CD14-positive monocyte (primary cell): ENCODE measurements around the gene PLET1. TPM values are rescaled to one million over a fixed set of nuclear protein-coding genes. Genes with fewer than 3 reads are reported as not detected.

ENCODE experiments used
- DNase-seq, 3 donors: peaks; one replicate each; pipeline ENCODE4 v3.0.0-alpha.2; 2011 to 2022
- H2AFZ ChIP-seq: 2 replicates; pipeline ENCODE4 v1.6.0; 2012; ENCODE audit warnings: mild to moderate bottlenecking, low read depth, low read length, inconsistent platforms; ENCODE audit not compliant: insufficient read depth, poor library complexity, severe bottlenecking
- H3K27ac ChIP-seq, 2 donors: 1 replicate in 1 of 2; 2 replicates in 1 of 2; pipeline ENCODE4 v1.5.1; 2012 to 2013; ENCODE audit warnings: low read length in 2 of 2, control low read depth in 1 of 2, inconsistent platforms in 1 of 2, low read depth in 1 of 2, mild to moderate bottlenecking in 1 of 2
- H3K27me3 ChIP-seq, 2 donors: one replicate each; pipeline versions ENCODE4 v1.6.0 to v1.6.1; 2011 to 2013; ENCODE audit warnings: low read length in 2 of 2; ENCODE audit not compliant: control insufficient read depth in 2 of 2, insufficient read depth in 2 of 2
- H3K36me3 ChIP-seq, 2 donors: replicated peaks in 1 of 2; 1 replicate in 1 of 2; 2 replicates in 1 of 2; pipeline versions ENCODE4 v1.5.1 to v1.6.1; 2012 to 2013; ENCODE audit warnings: low read length in 2 of 2, control low read depth in 1 of 2, inconsistent platforms in 1 of 2, mild to moderate bottlenecking in 1 of 2; ENCODE audit not compliant: insufficient read depth in 2 of 2, control insufficient read depth in 1 of 2
- H3K4me1 ChIP-seq, 2 donors: 1 replicate in 1 of 2; 2 replicates in 1 of 2; pipeline versions ENCODE4 v1.5.1 to v1.6.1; 2012 to 2013; ENCODE audit warnings: low read length in 2 of 2, control low read depth in 1 of 2, inconsistent platforms in 1 of 2, mild to moderate bottlenecking in 1 of 2, moderate library complexity in 1 of 2; ENCODE audit not compliant: insufficient read depth in 2 of 2, control insufficient read depth in 1 of 2
- H3K4me2 ChIP-seq: replicated peaks from 2 replicates; pipeline ENCODE3; 2012; ENCODE audit warnings: low read length, moderate library complexity, mild to moderate bottlenecking; ENCODE audit not compliant: poor library complexity, severe bottlenecking; ENCODE audit errors: extremely low read depth
- H3K4me3 ChIP-seq, 3 experiments: fragments of 200-600 bp in 1 of 3; sonication (generic) in 1 of 3; replicated peaks in 1 of 3; 1 replicate in 2 of 3; 2 replicates in 1 of 3; pipeline ENCODE4 v1.5.1; 2011 to 2013; ENCODE audit warnings: low read length in 3 of 3, mild to moderate bottlenecking in 3 of 3, control low read depth in 2 of 3, low read depth in 2 of 3, inconsistent platforms in 1 of 3, moderate library complexity in 1 of 3
- H3K79me2 ChIP-seq: 2 replicates; pipeline ENCODE4 v1.6.0; 2012; ENCODE audit warnings: mild to moderate bottlenecking, control low read depth, inconsistent platforms, low read length, moderate library complexity; ENCODE audit not compliant: insufficient read depth
- H3K9ac ChIP-seq: 2 replicates; pipeline ENCODE4 v1.6.0; 2017; ENCODE audit warnings: low read length, mild to moderate bottlenecking; ENCODE audit not compliant: insufficient read depth, poor library complexity, severe bottlenecking
- H3K9me3 ChIP-seq, 2 donors: replicated peaks in 1 of 2; 1 replicate in 1 of 2; 2 replicates in 1 of 2; pipeline versions ENCODE4 v1.5.1 to v1.6.1; 2012 to 2013; ENCODE audit warnings: low read length in 2 of 2, control low read depth in 1 of 2; ENCODE audit not compliant: control insufficient read depth in 1 of 2, insufficient read depth in 1 of 2
- H4K20me1 ChIP-seq: 2 replicates; pipeline ENCODE4 v1.6.0; 2012; ENCODE audit warnings: mild to moderate bottlenecking, low read length, control low read depth, moderate library complexity; ENCODE audit not compliant: insufficient read depth
- H3K27ac Mint-ChIP-seq, 7 donors: one replicate each; pipeline ENCODE4 v1.8.0; 2020; ENCODE audit warnings: mild to moderate bottlenecking in 7 of 7, mixed read lengths in 7 of 7, moderate library complexity in 6 of 7, inconsistent platforms in 2 of 7
- H3K27me3 Mint-ChIP-seq, 3 donors: one replicate each; pipeline ENCODE4 v1.8.0; 2021 to 2022; ENCODE audit warnings: low read depth in 3 of 3, mild to moderate bottlenecking in 3 of 3, mixed read lengths in 3 of 3, moderate library complexity in 3 of 3, inconsistent platforms in 1 of 3
- H3K36me3 Mint-ChIP-seq, 2 donors: one replicate each; pipeline ENCODE4 v1.8.0; 2020; ENCODE audit warnings: mixed read lengths in 2 of 2, inconsistent platforms in 1 of 2, mild to moderate bottlenecking in 1 of 2
- H3K4me1 Mint-ChIP-seq: one replicate; pipeline ENCODE4 v1.8.0; 2020; ENCODE audit warnings: mild to moderate bottlenecking, mixed read lengths
- H3K4me3 Mint-ChIP-seq, 2 donors: one replicate each; pipeline ENCODE4 v1.8.0; 2020; ENCODE audit warnings: mild to moderate bottlenecking in 2 of 2, mixed read lengths in 2 of 2, moderate library complexity in 1 of 2
- H3K9me3 Mint-ChIP-seq, 7 donors: one replicate each; pipeline ENCODE4 v1.8.0; 2020 to 2022; ENCODE audit warnings: mixed read lengths in 7 of 7, mild to moderate bottlenecking in 6 of 7, moderate library complexity in 6 of 7, inconsistent platforms in 2 of 7
- WGBS: methylation state at CpG from one replicate; pipeline ENCODE4 v1.1.5; 2013; ENCODE audit warnings: missing lambda C conversion rate; ENCODE audit not compliant: insufficient coverage; 5-methylcytosine and 5-hydroxymethylcytosine counted together
- intact Hi-C, 2 donors: fragments of 100-400 bp; cut with micrococcal nuclease; formaldehyde crosslinking; loops; one replicate each; pipeline versions ENCODE4 v1.15.0 to v1.15.1; 2023
- polyA plus RNA-seq, 3 donors: library from polyadenylated mRNA; depleted of rRNA in 1 of 3; unstranded in 2 of 3; stranded (reverse) in 1 of 3; fragments of 300-500 nt in 2 of 3; fragments of >200 nt in 1 of 3; fragmentation: Illumina TruSeq in 2 of 3; gene quantifications; 1 replicate in 2 of 3; 2 replicates in 1 of 3; pipeline ENCODE4 v1.2.3, GENCODE V29; 2012 to 2021
- TF ChIP-seq, protein P1 (sequence below): fragments of 200-600 bp; IDR thresholded peaks from one replicate; pipeline ENCODE4 v1.8.0; 2022; ENCODE audit warnings: antibody characterized with exemption, mild to moderate bottlenecking

PLET1 gene
- polyA plus RNA-seq, 3 donors: not detected

DNA sequence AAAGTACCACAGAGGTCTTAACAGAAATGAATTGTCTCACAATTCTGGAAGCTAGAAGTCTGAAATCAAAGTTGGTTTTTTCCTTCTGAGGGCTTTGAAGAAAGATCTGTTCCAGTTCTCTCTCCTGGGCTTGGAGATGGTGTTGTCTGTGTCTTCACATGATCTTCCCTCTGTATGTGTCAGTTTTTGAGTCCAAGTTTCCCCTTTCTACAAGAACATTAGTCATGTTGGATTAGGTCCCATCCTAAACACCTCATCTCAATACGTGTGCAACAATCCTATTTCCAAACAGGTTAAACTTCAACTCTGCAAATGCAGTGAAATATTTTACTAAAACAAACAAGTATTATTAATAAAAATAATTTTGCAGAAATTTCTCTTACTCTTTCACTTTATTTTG is 37.5 kb downstream of the PLET1 start:
- peaks cover 0 to 1% of the 10 kb centered on the region in 2 donors for H3K36me3 ChIP-seq
- H3K4me1 ChIP-seq: peaks cover 15 to 17% of the 10 kb centered on the region in 2 donors
- no peaks in the 10 kb centered on the region for H4K20me1 ChIP-seq
- no peak overlapping the region for H3K9ac ChIP-seq
- H3K27me3 ChIP-seq: no peaks in the 10 kb centered on the region
- WGBS: no CpG with 5 or more reads among the region's 1 CpG
- no peaks in the 10 kb centered on the region for H3K9me3 ChIP-seq
- H3K79me2 ChIP-seq: peaks cover 18% of the 10 kb centered on the region
- Mint-ChIP-seq H3K36me3 (peaks cover 2% of the 10 kb centered on the region in 2 donors), H3K4me1 (peaks cover 25% of the 10 kb centered on the region), H3K27ac (no peak overlapping the region), H3K4me3 (no peak overlapping the region), H3K27me3 (peaks cover 0 to 2% (median 0%) of the 10 kb centered on the region in 3 donors), H3K9me3 (peaks cover 0 to 2% (median 0%) of the 10 kb centered on the region in 7 donors)
- no peak overlapping the region for H3K4me3 ChIP-seq
- intact Hi-C loops: loop anchor here in 1 of 2 donors (5.0 to 10.0 kb wide), 2 partner anchors 48 to 334 kb away; partner anchors contain the start of gene BCO2
- no peak overlapping the region for H3K27ac ChIP-seq
- DNase-seq: peak in 1 of 3 donors; percentile 13
- H3K4me2 ChIP-seq: no peak overlapping the region
- peak overlapping the region; percentile 11 for H2AFZ ChIP-seq
- TF ChIP-seq, protein P1, sequence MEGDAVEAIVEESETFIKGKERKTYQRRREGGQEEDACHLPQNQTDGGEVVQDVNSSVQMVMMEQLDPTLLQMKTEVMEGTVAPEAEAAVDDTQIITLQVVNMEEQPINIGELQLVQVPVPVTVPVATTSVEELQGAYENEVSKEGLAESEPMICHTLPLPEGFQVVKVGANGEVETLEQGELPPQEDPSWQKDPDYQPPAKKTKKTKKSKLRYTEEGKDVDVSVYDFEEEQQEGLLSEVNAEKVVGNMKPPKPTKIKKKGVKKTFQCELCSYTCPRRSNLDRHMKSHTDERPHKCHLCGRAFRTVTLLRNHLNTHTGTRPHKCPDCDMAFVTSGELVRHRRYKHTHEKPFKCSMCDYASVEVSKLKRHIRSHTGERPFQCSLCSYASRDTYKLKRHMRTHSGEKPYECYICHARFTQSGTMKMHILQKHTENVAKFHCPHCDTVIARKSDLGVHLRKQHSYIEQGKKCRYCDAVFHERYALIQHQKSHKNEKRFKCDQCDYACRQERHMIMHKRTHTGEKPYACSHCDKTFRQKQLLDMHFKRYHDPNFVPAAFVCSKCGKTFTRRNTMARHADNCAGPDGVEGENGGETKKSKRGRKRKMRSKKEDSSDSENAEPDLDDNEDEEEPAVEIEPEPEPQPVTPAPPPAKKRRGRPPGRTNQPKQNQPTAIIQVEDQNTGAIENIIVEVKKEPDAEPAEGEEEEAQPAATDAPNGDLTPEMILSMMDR: no peak

DNA sequence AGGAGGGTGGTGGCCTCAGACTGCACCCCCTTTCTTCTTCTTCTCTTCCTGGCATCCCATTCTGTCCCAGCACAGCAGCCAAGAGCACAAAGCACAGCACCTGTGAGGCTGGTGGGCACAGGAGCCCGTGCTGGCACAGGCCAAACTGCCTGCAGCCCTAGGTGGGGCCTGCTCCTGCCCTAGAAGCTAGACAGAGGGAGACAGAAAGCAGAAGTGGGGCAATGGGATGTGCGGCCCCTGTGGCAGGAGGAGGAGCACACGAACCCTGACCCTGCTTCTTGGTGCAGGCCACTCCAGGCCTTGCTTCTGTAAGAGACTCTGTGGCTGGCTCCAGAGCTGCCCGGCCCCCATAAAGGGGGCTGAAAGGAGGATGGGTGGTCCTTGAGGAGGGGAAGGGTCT is 38.4 kb downstream of the PLET1 start:
- no peak overlapping the region for H3K9ac ChIP-seq
- no peaks in the 10 kb centered on the region for H4K20me1 ChIP-seq
- Mint-ChIP-seq H3K9me3 (peaks cover 0 to 2% (median 0%) of the 10 kb centered on the region in 7 donors), H3K4me1 (peaks cover 19% of the 10 kb centered on the region), H3K27me3 (peaks cover 0 to 2% (median 0%) of the 10 kb centered on the region in 3 donors), H3K36me3 (peaks cover 0 to 1% of the 10 kb centered on the region in 2 donors), H3K4me3 (no peak overlapping the region), H3K27ac (peak overlapping the region in 2 of 7 donors; percentile 47 to 61)
- H3K27ac ChIP-seq: no peak overlapping the region
- no peaks in the 10 kb centered on the region for H3K9me3 ChIP-seq
- H3K4me1 ChIP-seq: peaks cover 11 to 13% of the 10 kb centered on the region in 2 donors
- peaks cover 10% of the 10 kb centered on the region for H3K79me2 ChIP-seq
- no peaks in the 10 kb centered on the region for H3K27me3 ChIP-seq
- H3K36me3 ChIP-seq: no peaks in the 10 kb centered on the region
- WGBS: 16% methylated on average over 4 of the region's 4 CpGs
- TF ChIP-seq, protein P1: no peak
- H2AFZ ChIP-seq: peak overlapping the region; percentile 48
- DNase-seq: no peak
- intact Hi-C loops: loop anchor here in 1 of 2 donors (5.0 to 10.0 kb wide), 2 partner anchors 48 to 335 kb away; partner anchors contain the start of gene BCO2
- H3K4me2 ChIP-seq: no peak overlapping the region
- H3K4me3 ChIP-seq: no peak overlapping the region
